ENCODE results near the gene SNRPA.

Gene SNRPA

DNA sequence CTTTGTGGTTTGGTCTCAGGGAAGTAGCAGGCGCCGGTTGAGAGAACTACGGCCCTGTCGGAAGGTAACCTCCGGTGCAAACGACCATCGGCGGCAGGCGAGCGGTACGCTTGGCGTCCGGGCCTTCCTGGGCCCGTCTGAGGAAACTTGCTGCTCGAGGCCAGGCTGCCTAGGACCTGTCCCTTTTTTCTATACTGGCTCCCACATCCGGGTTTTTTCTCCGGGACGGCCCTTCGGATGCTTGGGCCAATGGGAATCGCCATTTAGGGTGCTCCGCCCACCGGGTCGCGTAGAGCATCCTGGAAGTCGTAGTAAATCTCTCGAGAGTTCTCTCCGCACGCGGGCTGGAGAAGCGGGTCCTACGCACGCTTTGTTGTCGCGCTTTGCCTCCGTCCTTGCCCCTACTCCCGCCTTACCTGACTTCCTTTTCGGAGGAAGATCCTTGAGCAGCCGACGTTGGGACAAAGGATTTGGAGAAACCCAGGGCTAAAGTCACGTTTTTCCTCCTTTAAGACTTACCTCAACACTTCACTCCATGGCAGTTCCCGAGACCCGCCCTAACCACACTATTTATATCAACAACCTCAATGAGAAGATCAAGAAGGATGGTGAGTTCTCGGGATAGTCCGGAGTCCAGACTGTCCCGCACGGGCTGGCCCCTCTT, at the start of gene SNRPA (continued):
- TF ChIP-seq OSR2 (tag by site-specific recombination; IDR thresholded peaks at IDR 0.05) (no peak), SCRT1 (tag by site-specific recombination; IDR thresholded peaks at IDR 0.05; ENCODE audit: borderline replicate concordance) (no peak), FEZF1 (tag by site-specific recombination; IDR thresholded peaks at IDR 0.05) (no peak), ZNF768 (tag by site-specific recombination; IDR thresholded peaks at IDR 0.05) (no peak), ZNF747 (tag by site-specific recombination; IDR thresholded peaks at IDR 0.05) (no peak), ZNF311 (tag by site-specific recombination; IDR thresholded peaks at IDR 0.05; ENCODE audit: borderline replicate concordance) (no peak), ZNF623 (tag by site-specific recombination; IDR thresholded peaks at IDR 0.05) (no peak), IKZF3 (tag by site-specific recombination; IDR thresholded peaks at IDR 0.05) (peak; percentile 67), ZNF366 (tag by site-specific recombination; conservative IDR thresholded peaks at IDR 0.05) (peak; percentile 84), ZEB2 (tag by site-specific recombination; IDR thresholded peaks at IDR 0.05) (peak; percentile 23; the same call in 1 of the 2 replicates), ZNF837 (tag by site-specific recombination; IDR thresholded peaks at IDR 0.05) (no peak), ZNF677 (tag by site-specific recombination; IDR thresholded peaks at IDR 0.05) (no peak), ZNF521 (tag by site-specific recombination; IDR thresholded peaks at IDR 0.05) (no peak), ZNF626 (tag by site-specific recombination; IDR thresholded peaks at IDR 0.05) (no peak), ZNF473 (tag by site-specific recombination; IDR thresholded peaks at IDR 0.05) (no peak), ZBTB21 (tag by site-specific recombination; IDR thresholded peaks at IDR 0.05) (no peak; the same call in 1 of the 2 replicates), ZNF19 (tag by site-specific recombination; IDR thresholded peaks at IDR 0.05; ENCODE audit: low read depth) (no peak), SETDB1 (IDR thresholded peaks at IDR 0.05; ENCODE audit: insufficient read length, low read length) (no peak), ZNF37A (tag by site-specific recombination; IDR thresholded peaks at IDR 0.05) (no peak)
- TF ChIP-seq, protein P1, sequence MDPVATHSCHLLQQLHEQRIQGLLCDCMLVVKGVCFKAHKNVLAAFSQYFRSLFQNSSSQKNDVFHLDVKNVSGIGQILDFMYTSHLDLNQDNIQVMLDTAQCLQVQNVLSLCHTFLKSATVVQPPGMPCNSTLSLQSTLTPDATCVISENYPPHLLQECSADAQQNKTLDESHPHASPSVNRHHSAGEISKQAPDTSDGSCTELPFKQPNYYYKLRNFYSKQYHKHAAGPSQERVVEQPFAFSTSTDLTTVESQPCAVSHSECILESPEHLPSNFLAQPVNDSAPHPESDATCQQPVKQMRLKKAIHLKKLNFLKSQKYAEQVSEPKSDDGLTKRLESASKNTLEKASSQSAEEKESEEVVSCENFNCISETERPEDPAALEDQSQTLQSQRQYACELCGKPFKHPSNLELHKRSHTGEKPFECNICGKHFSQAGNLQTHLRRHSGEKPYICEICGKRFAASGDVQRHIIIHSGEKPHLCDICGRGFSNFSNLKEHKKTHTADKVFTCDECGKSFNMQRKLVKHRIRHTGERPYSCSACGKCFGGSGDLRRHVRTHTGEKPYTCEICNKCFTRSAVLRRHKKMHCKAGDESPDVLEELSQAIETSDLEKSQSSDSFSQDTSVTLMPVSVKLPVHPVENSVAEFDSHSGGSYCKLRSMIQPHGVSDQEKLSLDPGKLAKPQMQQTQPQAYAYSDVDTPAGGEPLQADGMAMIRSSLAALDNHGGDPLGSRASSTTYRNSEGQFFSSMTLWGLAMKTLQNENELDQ (tag by site-specific recombination; IDR thresholded peaks at IDR 0.05; ENCODE audit: low read depth), result no peak
- TF ChIP-seq, protein P2, sequence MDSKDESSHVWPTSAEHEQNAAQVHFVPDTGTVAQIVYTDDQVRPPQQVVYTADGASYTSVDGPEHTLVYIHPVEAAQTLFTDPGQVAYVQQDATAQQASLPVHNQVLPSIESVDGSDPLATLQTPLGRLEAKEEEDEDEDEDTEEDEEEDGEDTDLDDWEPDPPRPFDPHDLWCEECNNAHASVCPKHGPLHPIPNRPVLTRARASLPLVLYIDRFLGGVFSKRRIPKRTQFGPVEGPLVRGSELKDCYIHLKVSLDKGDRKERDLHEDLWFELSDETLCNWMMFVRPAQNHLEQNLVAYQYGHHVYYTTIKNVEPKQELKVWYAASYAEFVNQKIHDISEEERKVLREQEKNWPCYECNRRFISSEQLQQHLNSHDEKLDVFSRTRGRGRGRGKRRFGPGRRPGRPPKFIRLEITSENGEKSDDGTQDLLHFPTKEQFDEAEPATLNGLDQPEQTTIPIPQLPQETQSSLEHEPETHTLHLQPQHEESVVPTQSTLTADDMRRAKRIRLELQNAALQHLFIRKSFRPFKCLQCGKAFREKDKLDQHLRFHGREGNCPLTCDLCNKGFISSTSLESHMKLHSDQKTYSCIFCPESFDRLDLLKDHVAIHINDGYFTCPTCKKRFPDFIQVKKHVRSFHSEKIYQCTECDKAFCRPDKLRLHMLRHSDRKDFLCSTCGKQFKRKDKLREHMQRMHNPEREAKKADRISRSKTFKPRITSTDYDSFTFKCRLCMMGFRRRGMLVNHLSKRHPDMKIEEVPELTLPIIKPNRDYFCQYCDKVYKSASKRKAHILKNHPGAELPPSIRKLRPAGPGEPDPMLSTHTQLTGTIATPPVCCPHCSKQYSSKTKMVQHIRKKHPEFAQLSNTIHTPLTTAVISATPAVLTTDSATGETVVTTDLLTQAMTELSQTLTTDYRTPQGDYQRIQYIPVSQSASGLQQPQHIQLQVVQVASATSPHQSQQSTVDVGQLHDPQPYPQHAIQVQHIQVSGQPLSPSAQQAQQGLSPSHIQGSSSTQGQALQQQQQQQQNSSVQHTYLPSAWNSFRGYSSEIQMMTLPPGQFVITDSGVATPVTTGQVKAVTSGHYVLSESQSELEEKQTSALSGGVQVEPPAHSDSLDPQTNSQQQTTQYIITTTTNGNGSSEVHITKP (tag by site-specific recombination; IDR thresholded peaks at IDR 0.05), result peak; percentile 79
- TF ChIP-seq, protein P3, sequence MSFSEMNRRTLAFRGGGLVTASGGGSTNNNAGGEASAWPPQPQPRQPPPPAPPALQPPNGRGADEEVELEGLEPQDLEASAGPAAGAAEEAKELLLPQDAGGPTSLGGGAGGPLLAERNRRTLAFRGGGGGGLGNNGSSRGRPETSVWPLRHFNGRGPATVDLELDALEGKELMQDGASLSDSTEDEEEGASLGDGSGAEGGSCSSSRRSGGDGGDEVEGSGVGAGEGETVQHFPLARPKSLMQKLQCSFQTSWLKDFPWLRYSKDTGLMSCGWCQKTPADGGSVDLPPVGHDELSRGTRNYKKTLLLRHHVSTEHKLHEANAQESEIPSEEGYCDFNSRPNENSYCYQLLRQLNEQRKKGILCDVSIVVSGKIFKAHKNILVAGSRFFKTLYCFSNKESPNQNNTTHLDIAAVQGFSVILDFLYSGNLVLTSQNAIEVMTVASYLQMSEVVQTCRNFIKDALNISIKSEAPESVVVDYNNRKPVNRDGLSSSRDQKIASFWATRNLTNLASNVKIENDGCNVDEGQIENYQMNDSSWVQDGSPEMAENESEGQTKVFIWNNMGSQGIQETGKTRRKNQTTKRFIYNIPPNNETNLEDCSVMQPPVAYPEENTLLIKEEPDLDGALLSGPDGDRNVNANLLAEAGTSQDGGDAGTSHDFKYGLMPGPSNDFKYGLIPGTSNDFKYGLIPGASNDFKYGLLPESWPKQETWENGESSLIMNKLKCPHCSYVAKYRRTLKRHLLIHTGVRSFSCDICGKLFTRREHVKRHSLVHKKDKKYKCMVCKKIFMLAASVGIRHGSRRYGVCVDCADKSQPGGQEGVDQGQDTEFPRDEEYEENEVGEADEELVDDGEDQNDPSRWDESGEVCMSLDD (tag by site-specific recombination; IDR thresholded peaks at IDR 0.05), result no peak
- TF ChIP-seq, protein P4, sequence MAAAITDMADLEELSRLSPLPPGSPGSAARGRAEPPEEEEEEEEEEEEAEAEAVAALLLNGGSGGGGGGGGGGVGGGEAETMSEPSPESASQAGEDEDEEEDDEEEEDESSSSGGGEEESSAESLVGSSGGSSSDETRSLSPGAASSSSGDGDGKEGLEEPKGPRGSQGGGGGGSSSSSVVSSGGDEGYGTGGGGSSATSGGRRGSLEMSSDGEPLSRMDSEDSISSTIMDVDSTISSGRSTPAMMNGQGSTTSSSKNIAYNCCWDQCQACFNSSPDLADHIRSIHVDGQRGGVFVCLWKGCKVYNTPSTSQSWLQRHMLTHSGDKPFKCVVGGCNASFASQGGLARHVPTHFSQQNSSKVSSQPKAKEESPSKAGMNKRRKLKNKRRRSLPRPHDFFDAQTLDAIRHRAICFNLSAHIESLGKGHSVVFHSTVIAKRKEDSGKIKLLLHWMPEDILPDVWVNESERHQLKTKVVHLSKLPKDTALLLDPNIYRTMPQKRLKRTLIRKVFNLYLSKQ (tag by site-specific recombination; IDR thresholded peaks at IDR 0.05; ENCODE audit: borderline replicate concordance), result no peak
- TF ChIP-seq, protein P5, sequence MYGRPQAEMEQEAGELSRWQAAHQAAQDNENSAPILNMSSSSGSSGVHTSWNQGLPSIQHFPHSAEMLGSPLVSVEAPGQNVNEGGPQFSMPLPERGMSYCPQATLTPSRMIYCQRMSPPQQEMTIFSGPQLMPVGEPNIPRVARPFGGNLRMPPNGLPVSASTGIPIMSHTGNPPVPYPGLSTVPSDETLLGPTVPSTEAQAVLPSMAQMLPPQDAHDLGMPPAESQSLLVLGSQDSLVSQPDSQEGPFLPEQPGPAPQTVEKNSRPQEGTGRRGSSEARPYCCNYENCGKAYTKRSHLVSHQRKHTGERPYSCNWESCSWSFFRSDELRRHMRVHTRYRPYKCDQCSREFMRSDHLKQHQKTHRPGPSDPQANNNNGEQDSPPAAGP (tag by site-specific recombination; IDR thresholded peaks at IDR 0.05), result no peak
- TF ChIP-seq, protein P6, sequence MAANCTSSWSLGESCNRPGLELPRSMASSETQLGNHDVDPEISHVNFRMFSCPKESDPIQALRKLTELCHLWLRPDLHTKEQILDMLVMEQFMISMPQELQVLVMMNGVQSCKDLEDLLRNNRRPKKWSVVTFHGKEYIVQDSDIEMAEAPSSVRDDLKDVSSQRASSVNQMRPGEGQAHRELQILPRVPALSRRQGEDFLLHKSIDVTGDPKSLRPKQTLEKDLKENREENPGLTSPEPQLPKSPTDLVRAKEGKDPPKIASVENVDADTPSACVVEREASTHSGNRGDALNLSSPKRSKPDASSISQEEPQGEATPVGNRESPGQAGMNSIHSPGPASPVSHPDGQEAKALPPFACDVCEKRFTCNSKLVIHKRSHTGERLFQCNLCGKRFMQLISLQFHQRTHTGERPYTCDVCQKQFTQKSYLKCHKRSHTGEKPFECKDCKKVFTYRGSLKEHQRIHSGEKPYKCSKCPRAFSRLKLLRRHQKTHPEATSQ (tag by site-specific recombination; IDR thresholded peaks at IDR 0.05), result no peak; the same call in 1 of the 2 replicates
- TF ChIP-seq, protein P7, sequence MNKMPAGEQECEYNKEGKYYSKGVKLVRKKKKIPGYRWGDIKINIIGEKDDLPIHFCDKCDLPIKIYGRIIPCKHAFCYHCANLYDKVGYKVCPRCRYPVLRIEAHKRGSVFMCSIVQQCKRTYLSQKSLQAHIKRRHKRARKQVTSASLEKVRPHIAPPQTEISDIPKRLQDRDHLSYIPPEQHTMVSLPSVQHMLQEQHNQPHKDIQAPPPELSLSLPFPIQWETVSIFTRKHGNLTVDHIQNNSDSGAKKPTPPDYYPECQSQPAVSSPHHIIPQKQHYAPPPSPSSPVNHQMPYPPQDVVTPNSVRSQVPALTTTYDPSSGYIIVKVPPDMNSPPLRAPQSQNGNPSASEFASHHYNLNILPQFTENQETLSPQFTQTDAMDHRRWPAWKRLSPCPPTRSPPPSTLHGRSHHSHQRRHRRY (tag by site-specific recombination; IDR thresholded peaks at IDR 0.05), result 0 out of 2 replicates have a peak, but pooled peaks have one; percentile 64
